ENCODE data around the gene C8G. TPM values are rescaled to one million over a fixed set of nuclear protein-coding genes. Genes with fewer than 3 reads are reported as not detected.
A peak's percentile ranks its signal among the peaks of the same experiment; 100 is the strongest.

C8G gene
- total RNA-seq, 1 experiment from 2014 or later: 0.85 TPM

DNA sequence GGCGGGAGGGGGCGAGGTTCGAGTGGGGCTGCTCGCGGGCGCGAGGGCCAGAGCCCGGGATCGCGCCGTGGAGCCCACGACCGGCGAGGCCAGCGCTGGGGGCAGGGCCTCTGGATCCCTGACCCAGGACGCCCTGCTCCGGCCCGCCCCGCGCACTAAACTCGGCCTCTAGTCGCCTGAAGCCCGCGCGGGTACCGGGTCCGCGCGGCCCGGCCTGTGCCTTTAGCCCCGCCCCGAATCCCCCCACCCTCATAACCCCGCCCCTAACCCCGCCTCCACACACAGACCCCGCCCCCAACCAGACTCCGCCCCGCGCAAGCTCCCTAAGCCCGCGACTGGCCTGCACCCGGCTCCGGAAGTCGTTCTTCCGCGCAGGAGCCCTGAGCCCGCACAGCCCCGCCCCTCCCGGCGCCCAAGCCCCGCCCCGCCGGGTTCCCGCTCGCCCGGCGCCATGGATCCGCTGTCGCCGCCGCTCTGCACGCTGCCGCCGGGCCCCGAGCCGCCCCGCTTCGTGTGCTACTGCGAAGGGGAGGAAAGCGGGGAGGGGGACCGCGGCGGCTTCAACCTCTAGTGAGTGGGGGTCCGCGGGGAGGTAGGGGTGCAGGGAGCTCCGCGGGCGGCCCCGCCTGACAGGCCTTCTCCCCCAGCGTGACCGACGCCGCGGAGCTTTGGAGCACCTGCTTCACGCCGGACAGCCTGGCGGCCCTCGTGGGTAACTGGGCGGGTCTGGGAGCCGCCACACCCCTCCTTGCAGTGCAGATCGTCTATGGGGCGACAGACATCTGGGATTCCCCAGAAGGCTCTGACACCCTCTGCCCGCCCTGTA is 47.2 kb downstream of the C8G start, which contains the start of gene PAXX (continued):
- TF ChIP-seq GRHL2 (CRISPR knock-in tag; IDR thresholded peaks at IDR 0.05; ENCODE audit: insufficient replicate concordance, severe bottlenecking) (no peak), ZBTB21 (CRISPR knock-in tag; IDR thresholded peaks at IDR 0.05; ENCODE audit: borderline replicate concordance) (no peak), SOX15 (CRISPR knock-in tag; IDR thresholded peaks at IDR 0.05) (no peak), ZNF671 (CRISPR knock-in tag; IDR thresholded peaks at IDR 0.05) (no peak), CBFB (CRISPR knock-in tag; IDR thresholded peaks at IDR 0.05; ENCODE audit: low read depth) (no peak), IRF2 (CRISPR knock-in tag; IDR thresholded peaks at IDR 0.05; ENCODE audit: borderline replicate concordance, low read depth) (no peak)
- TF ChIP-seq, protein P1, sequence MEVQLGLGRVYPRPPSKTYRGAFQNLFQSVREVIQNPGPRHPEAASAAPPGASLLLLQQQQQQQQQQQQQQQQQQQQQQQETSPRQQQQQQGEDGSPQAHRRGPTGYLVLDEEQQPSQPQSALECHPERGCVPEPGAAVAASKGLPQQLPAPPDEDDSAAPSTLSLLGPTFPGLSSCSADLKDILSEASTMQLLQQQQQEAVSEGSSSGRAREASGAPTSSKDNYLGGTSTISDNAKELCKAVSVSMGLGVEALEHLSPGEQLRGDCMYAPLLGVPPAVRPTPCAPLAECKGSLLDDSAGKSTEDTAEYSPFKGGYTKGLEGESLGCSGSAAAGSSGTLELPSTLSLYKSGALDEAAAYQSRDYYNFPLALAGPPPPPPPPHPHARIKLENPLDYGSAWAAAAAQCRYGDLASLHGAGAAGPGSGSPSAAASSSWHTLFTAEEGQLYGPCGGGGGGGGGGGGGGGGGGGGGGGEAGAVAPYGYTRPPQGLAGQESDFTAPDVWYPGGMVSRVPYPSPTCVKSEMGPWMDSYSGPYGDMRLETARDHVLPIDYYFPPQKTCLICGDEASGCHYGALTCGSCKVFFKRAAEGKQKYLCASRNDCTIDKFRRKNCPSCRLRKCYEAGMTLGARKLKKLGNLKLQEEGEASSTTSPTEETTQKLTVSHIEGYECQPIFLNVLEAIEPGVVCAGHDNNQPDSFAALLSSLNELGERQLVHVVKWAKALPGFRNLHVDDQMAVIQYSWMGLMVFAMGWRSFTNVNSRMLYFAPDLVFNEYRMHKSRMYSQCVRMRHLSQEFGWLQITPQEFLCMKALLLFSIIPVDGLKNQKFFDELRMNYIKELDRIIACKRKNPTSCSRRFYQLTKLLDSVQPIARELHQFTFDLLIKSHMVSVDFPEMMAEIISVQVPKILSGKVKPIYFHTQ (CRISPR knock-in tag; IDR thresholded peaks at IDR 0.05): no peak

DNA sequence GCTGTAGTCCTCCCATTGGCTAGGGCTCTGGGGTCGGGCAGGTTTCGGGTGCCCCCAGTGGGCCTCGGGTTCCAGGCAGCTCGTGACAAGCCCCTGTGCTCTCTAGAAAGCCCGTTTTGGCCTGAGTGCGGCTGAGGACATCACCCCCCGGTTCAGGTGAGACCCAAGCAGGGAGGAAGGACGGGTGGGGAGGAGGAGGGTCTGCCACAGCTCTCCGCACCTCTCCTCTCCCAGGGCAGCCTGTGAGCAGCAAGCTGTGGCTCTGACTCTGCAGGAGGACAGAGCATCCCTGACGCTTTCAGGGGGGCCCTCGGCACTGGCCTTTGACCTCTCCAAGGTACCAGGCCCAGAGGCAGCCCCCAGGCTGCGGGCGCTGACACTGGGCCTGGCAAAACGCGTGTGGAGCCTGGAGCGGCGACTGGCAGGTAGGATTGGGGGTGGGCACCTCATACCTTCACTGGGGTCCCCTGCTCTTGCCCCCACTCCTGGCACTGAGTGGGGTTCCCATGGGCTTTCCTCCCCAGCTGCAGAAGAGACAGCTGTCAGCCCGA is 47.9 kb downstream of the C8G start:
- peak overlapping the region; percentile 72 for H3K4me3 Mint-ChIP-seq
- no peaks in the 10 kb centered on the region for H3K36me3 Mint-ChIP-seq
- TF ChIP-seq OVOL2 (CRISPR knock-in tag; IDR thresholded peaks at IDR 0.05; ENCODE audit: borderline replicate concordance) (no peak), ZNF263 (CRISPR knock-in tag; IDR thresholded peaks at IDR 0.05; ENCODE audit: low read depth) (peak; percentile 45; the same call in 1 of the 2 replicates), TCF7 (CRISPR knock-in tag; IDR thresholded peaks at IDR 0.05; ENCODE audit: low read depth) (no peak)
- TF ChIP-seq, protein P2, sequence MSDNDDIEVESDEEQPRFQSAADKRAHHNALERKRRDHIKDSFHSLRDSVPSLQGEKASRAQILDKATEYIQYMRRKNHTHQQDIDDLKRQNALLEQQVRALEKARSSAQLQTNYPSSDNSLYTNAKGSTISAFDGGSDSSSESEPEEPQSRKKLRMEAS (CRISPR knock-in tag; IDR thresholded peaks at IDR 0.05): peak; percentile 3; the same call in 1 of the 2 replicates
- peaks cover 9% of the 10 kb centered on the region for H3K9me3 Mint-ChIP-seq
- ATAC-seq (no peak), DNase-seq (ENCODE audit: low spot score) (no peak)
- peaks cover 4% of the 10 kb centered on the region; the same call in 1 of the 2 replicates for H3K4me1 Mint-ChIP-seq
- CTCF ChIA-PET: interaction anchor here (1.1 to 4.8 kb wide), 18 partner anchors 7 to 244 kb away, joined by 3 to 34 read pairs (median 8); partner anchors contain the start of genes AJM1, LCNL1, NPDC1 and SAPCD2
- peaks cover 28% of the 10 kb centered on the region for H3K27me3 Mint-ChIP-seq (ENCODE audit: low read depth)
- no peak overlapping the region for H3K27ac Mint-ChIP-seq
- POLR2A ChIA-PET: interaction anchor here (0.6 to 1.6 kb wide), 3 partner anchors 8 to 27 kb away, joined by 4 to 6 read pairs (median 4); no protein-coding TSS in a partner anchor

DNA sequence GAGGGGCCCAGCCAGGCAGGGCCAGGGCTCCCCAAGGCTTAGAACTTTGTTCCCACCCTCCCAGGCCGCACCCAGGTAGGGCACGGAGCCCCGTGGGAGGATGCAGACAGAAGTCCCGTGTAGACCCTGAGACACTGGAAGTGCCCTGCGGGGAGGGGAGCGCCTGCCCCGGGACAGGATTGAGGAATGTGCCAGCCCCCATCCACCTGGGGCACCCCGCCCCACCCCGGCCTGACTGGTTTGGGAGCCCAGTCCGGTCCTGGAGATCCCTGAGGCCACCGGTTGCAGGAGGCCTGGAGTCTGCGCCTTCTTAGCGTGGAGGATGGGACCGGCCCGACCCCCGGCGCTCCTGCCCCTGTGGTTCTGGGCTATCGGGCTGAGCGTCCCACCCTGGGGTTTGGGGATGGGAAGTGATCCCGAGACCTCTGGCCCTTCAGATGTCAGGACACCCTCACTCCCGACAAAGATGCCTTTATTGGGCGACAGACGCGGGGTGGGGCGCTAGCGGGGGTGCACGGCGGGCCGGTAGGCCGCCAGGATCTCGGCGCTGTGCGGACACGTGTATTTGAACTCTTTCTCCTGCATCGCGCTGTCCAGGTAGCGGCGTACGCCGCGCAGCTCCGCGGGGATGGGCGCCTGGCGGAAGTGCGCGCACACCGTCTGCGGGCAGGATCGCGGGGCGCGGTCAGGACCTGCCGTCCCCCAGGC is 49.3 kb downstream of the C8G start:
- peaks cover 21% of the 10 kb centered on the region for H3K27me3 Mint-ChIP-seq (ENCODE audit: low read depth)
- no peak overlapping the region for H3K27ac Mint-ChIP-seq
- H3K4me1 Mint-ChIP-seq: peaks cover 4% of the 10 kb centered on the region; the same call in 1 of the 2 replicates
- ATAC-seq: no peak
- H3K36me3 Mint-ChIP-seq: no peaks in the 10 kb centered on the region
- peak overlapping the region; percentile 72; the same call in 1 of the 2 replicates for H3K4me3 Mint-ChIP-seq
- ChIA-PET POLR2A (no interaction called here), CTCF (interaction anchor here (0.7 to 4.8 kb wide), 10 partner anchors 16 to 186 kb away, joined by 3 to 53 read pairs (median 8); partner anchors contain the start of genes ABCA2 and NPDC1)
- H3K9me3 Mint-ChIP-seq: peaks cover 9% of the 10 kb centered on the region
- DNase-seq (ENCODE audit: low spot score): no peak
- TF ChIP-seq PRRX2 (CRISPR knock-in tag; IDR thresholded peaks at IDR 0.05) (no peak), ZNF416 (CRISPR knock-in tag; IDR thresholded peaks at IDR 0.05) (no peak), GTF2I (CRISPR knock-in tag; conservative IDR thresholded peaks at IDR 0.05) (no peak), GRHL2 (CRISPR knock-in tag; IDR thresholded peaks at IDR 0.05; ENCODE audit: insufficient replicate concordance, severe bottlenecking) (no peak), CREB1 (CRISPR knock-in tag; IDR thresholded peaks at IDR 0.05) (no peak), SP1 (CRISPR knock-in tag; conservative IDR thresholded peaks at IDR 0.05) (no peak)
- TF ChIP-seq, protein P3, sequence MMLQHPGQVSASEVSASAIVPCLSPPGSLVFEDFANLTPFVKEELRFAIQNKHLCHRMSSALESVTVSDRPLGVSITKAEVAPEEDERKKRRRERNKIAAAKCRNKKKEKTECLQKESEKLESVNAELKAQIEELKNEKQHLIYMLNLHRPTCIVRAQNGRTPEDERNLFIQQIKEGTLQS (CRISPR knock-in tag; conservative IDR thresholded peaks at IDR 0.05): no peak
- TF ChIP-seq, protein P4, sequence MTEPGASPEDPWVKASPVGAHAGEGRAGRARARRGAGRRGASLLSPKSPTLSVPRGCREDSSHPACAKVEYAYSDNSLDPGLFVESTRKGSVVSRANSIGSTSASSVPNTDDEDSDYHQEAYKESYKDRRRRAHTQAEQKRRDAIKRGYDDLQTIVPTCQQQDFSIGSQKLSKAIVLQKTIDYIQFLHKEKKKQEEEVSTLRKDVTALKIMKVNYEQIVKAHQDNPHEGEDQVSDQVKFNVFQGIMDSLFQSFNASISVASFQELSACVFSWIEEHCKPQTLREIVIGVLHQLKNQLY (CRISPR knock-in tag; IDR thresholded peaks at IDR 0.05): no peak
- TF ChIP-seq, protein P5, sequence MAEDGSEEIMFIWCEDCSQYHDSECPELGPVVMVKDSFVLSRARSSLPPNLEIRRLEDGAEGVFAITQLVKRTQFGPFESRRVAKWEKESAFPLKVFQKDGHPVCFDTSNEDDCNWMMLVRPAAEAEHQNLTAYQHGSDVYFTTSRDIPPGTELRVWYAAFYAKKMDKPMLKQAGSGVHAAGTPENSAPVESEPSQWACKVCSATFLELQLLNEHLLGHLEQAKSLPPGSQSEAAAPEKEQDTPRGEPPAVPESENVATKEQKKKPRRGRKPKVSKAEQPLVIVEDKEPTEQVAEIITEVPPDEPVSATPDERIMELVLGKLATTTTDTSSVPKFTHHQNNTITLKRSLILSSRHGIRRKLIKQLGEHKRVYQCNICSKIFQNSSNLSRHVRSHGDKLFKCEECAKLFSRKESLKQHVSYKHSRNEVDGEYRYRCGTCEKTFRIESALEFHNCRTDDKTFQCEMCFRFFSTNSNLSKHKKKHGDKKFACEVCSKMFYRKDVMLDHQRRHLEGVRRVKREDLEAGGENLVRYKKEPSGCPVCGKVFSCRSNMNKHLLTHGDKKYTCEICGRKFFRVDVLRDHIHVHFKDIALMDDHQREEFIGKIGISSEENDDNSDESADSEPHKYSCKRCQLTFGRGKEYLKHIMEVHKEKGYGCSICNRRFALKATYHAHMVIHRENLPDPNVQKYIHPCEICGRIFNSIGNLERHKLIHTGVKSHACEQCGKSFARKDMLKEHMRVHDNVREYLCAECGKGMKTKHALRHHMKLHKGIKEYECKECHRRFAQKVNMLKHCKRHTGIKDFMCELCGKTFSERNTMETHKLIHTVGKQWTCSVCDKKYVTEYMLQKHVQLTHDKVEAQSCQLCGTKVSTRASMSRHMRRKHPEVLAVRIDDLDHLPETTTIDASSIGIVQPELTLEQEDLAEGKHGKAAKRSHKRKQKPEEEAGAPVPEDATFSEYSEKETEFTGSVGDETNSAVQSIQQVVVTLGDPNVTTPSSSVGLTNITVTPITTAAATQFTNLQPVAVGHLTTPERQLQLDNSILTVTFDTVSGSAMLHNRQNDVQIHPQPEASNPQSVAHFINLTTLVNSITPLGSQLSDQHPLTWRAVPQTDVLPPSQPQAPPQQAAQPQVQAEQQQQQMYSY (CRISPR knock-in tag; IDR thresholded peaks at IDR 0.05): no peak
- TF ChIP-seq, protein P6, sequence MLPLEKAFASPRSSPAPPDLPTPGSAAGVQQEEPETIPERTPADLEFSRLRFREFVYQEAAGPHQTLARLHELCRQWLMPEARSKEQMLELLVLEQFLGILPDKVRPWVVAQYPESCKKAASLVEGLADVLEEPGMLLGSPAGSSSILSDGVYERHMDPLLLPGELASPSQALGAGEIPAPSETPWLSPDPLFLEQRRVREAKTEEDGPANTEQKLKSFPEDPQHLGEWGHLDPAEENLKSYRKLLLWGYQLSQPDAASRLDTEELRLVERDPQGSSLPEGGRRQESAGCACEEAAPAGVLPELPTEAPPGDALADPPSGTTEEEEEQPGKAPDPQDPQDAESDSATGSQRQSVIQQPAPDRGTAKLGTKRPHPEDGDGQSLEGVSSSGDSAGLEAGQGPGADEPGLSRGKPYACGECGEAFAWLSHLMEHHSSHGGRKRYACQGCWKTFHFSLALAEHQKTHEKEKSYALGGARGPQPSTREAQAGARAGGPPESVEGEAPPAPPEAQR (CRISPR knock-in tag; IDR thresholded peaks at IDR 0.05): no peak

Measured in WTC11 (cell line).